BLaER1 treated with 17β-estradiol and CSF1 and Interleukin-3, amounts not matched to agents 10 nM and 100 nM (cell line): ENCODE data around the gene DNAH14.
A peak's percentile ranks its signal among the peaks of the same experiment; 100 is the strongest.
"Not testable (repeated sequence)": the region's sequence is repeated elsewhere in the genome, so short reads cannot be mapped to it uniquely, and the experiment has no call there.

Experiments
- H3K27ac ChIP-seq, 11 experiments: shearing (Covaris generic); formaldehyde crosslinking; 2 replicates each; pipeline ENCODE4 v1.8.1; 2022
- H3K27me3 ChIP-seq, 11 experiments: shearing (Covaris generic); formaldehyde crosslinking; 2 replicates each; pipeline ENCODE4 v1.8.1; 2022
- H3K36me3 ChIP-seq, 11 experiments: shearing (Covaris generic); formaldehyde crosslinking; 2 replicates each; pipeline ENCODE4 v1.8.1; 2022
- H3K4me1 ChIP-seq, 10 experiments: shearing (Covaris generic); formaldehyde crosslinking; 2 replicates each; pipeline ENCODE4 v1.8.1; 2022
- H3K4me2 ChIP-seq, 11 experiments: shearing (Covaris generic); formaldehyde crosslinking; 2 replicates each; pipeline ENCODE4 v1.8.1; 2022
- H3K4me3 ChIP-seq, 10 experiments: shearing (Covaris generic); formaldehyde crosslinking; 2 replicates each; pipeline ENCODE4 v1.8.1; 2022
- H3K9ac ChIP-seq, 11 experiments: shearing (Covaris generic); formaldehyde crosslinking; 2 replicates each; pipeline ENCODE4 v1.8.1; 2022
- H3K9me3 ChIP-seq, 11 experiments: shearing (Covaris generic); formaldehyde crosslinking; replicated peaks in 1 of 11; 2 replicates each; pipeline ENCODE4 v1.8.1; 2022
- H4K20me1 ChIP-seq, 11 experiments: shearing (Covaris generic); formaldehyde crosslinking; 2 replicates each; pipeline ENCODE4 v1.8.1; 2022
- Cebpa-rat ChIP-seq, 11 experiments: shearing (Covaris generic); IDR thresholded peaks; 2 replicates each; pipeline ENCODE4 v1.8.1; 2022

DNAH14 gene

DNA sequence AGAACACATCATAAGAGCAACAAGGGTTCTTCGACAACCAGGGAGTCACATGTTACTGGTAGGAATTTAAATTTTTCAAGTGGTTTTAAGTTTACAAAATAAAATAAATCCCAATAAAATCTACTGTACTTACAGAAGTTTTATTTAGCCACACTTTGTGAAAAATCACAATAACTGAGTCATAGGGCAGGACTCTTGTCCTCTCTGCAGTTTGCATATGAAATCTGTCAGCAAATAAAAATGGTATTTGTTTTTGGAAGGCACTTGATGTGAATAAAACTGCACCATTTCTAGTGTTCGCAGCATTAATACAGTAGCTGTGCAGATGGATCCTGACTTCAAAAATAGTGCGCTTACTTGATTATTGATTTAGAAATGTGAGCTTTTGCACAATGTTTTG is 348.0 kb downstream of the DNAH14 start:
- Histone ChIP-seq H3K4me3 (no peak overlapping the region), H3K4me2 (no peak overlapping the region), H3K27me3 (no peaks in the 10 kb centered on the region), H3K4me1 (peaks cover 0 to 3% (median 0%) of the 10 kb centered on the region in 10 experiments; a peak in 1 of 20 replicates), H4K20me1 (no peaks in the 10 kb centered on the region), H3K9me3 (peaks cover 15 to 28% (median 26%) of the 10 kb centered on the region in 11 experiments), H3K27ac (no peak overlapping the region), H3K9ac (no peak overlapping the region), H3K36me3 (no peaks in the 10 kb centered on the region)
- no peak for TF ChIP-seq Cebpa-rat (IDR thresholded peaks at IDR 0.05)

GRCh38 chr1:225280563-225280962 is 351.1 kb downstream of the DNAH14 start:
- Histone ChIP-seq H3K27ac (no peak overlapping the region), H3K4me2 (no peak overlapping the region), H3K9ac (no peak overlapping the region), H4K20me1 (no peaks in the 10 kb centered on the region), H3K4me1 (peaks cover 0 to 3% (median 0%) of the 10 kb centered on the region in 10 experiments; a peak in 1 of 20 replicates), H3K4me3 (no peak overlapping the region), H3K9me3 (peaks cover 15 to 28% (median 26%) of the 10 kb centered on the region in 11 experiments), H3K27me3 (no peaks in the 10 kb centered on the region), H3K36me3 (no peaks in the 10 kb centered on the region)
- no peak for TF ChIP-seq Cebpa-rat (IDR thresholded peaks at IDR 0.05)

GRCh38 chr1:225290244-225290643 is 360.8 kb downstream of the DNAH14 start:
- Histone ChIP-seq H3K27me3 (no peaks in the 10 kb centered on the region), H3K9ac (no peak overlapping the region), H3K36me3 (no peaks in the 10 kb centered on the region), H3K4me2 (no peak overlapping the region), H3K27ac (no peak overlapping the region), H3K4me1 (no peaks in the 10 kb centered on the region), H3K4me3 (no peak overlapping the region), H3K9me3 (peaks cover 25 to 33% (median 30%) of the 10 kb centered on the region in 11 experiments), H4K20me1 (no peaks in the 10 kb centered on the region)
- no peak for TF ChIP-seq Cebpa-rat (IDR thresholded peaks at IDR 0.05)

DNA sequence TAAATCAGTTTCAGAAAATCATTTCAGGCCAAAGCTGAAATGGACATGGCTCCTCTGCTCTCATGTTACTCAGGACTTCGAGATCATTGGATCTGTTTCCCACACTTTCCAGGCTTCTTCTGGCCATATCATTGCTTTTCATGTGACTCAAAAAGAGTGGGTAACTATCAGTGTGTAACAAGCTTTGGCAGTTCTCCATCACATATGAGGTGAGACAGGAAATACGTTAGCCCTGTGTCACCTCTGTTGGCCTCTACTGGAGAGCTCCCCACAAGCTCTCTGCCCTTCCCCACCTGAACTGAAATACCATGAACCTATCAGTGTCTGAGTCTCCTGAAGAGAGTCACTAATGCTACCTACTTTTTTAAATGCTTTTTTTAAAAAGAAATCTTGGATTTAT is 370.1 kb downstream of the DNAH14 start:
- TF ChIP-seq Cebpa-rat (IDR thresholded peaks at IDR 0.05): no peak
- Histone ChIP-seq H3K4me3 (no peak overlapping the region), H3K27me3 (no peaks in the 10 kb centered on the region), H3K9me3 (peaks cover 2 to 28% (median 22%) of the 10 kb centered on the region in 11 experiments; a peak in 19 of 22 replicates), H3K4me1 (no peaks in the 10 kb centered on the region), H3K9ac (no peak overlapping the region), H3K36me3 (no peaks in the 10 kb centered on the region), H4K20me1 (no peaks in the 10 kb centered on the region), H3K4me2 (no peak overlapping the region), H3K27ac (no peak overlapping the region)

- Histone ChIP-seq H4K20me1 (no peaks in the 10 kb centered on the region), H3K9ac (no peak overlapping the region)
- no peak for TF ChIP-seq Cebpa-rat (IDR thresholded peaks at IDR 0.05)
Measured at GRCh38 chr1:225300381-225300780, 370.9 kb downstream of the DNAH14 start.

DNA sequence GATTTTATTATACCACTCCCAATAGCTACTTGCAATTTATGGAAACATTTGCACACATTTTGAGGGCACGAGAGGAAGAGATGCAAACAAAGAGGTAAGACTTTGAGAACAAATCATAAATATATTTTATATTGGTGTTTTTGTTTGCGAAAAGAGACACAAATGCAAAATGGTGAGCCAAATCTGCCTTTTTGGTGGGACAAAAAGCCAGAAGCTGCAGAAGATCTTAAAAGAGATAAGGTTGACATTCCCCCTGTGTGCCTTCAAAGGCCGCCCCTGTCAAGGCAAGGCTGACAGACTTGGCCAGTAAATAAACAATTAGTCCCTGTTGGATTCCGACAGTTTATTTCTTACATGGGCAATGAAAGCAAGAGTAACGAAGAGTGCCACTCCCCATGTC is 375.5 kb downstream of the DNAH14 start:
- Histone ChIP-seq H3K4me2 (no peak overlapping the region), H3K9ac (no peak overlapping the region), H4K20me1 (no peaks in the 10 kb centered on the region), H3K4me3 (no peak overlapping the region), H3K4me1 (no peaks in the 10 kb centered on the region), H3K9me3 (no peaks in the 10 kb centered on the region), H3K36me3 (no peaks in the 10 kb centered on the region), H3K27me3 (no peaks in the 10 kb centered on the region), H3K27ac (no peak overlapping the region)
- no peak for TF ChIP-seq Cebpa-rat (IDR thresholded peaks at IDR 0.05)

More at GRCh38 chr1:225300381-225300780, 370.9 kb downstream of the DNAH14 start:
- H3K9me3 ChIP-seq: peaks cover 0 to 25% (median 17%) of the 10 kb centered on the region in 11 experiments; a peak in 15 of 22 replicates
- no peak overlapping the region for H3K27ac ChIP-seq
- no peaks in the 10 kb centered on the region for H3K4me1 ChIP-seq
- H3K27me3 ChIP-seq: no peaks in the 10 kb centered on the region
- no peaks in the 10 kb centered on the region for H3K36me3 ChIP-seq
- no peak overlapping the region for H3K4me3 ChIP-seq
- H3K4me2 ChIP-seq: no peak overlapping the region

GRCh38 chr1:225310544-225310943 is 381.1 kb downstream of the DNAH14 start:
- not testable (repeated sequence) for H3K27ac ChIP-seq, H3K27me3 ChIP-seq, H3K4me2 ChIP-seq, H3K9ac ChIP-seq, H3K4me3 ChIP-seq, H3K4me1 ChIP-seq, H3K36me3 ChIP-seq, H4K20me1 ChIP-seq
- peaks cover 0 to 14% (median 3%) of the 10 kb centered on the region in 11 experiments; a peak in 9 of 22 replicates for H3K9me3 ChIP-seq

DNA sequence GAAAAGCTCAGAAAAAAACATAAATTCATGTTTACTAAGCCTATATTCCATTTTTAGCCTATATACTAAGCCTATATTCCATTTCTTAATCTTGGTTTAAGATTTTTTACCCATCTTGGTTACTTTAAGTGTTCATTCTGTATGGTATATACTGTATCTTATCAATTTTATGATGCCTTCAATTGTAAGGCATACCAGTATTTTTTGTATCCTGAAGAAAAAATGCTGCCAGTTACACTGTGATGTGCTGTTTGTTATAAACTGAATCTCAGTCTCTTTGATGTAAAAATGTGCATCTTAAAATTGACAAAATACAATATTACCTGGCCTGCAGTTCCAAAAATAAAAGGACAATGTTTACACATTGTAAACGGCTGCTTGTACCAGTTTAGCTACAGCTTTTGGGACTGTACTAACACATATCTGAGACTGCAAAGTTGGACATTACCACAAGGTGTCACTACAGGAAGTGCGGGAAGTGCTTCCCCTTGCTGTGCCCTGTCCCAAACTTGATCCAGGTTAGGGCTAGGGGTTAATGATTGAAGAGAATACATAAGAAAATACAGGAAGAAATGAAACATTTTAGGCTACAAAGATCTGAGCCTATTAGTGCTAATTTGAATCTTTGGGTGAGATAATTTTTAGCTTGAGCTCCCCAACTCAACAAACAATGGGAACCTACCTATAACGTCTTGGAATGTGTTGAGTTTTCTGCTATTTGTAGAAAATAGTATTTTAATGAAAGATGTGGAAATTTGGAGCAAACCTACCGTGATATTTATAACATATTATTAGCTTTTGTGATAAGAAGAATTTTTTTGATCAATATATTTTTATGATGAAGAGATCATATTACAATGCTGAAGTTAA is 389.5 kb downstream of the DNAH14 start:
- Histone ChIP-seq H3K36me3 (no peaks in the 10 kb centered on the region; a peak in 1 of 22 replicates), H3K27ac (no peak overlapping the region), H3K9ac (no peak overlapping the region), H3K4me1 (peaks cover 0 to 25% (median 6%) of the 10 kb centered on the region in 10 experiments; a peak in 9 of 20 replicates), H3K27me3 (no peaks in the 10 kb centered on the region), H3K9me3 (peaks cover 0 to 12% (median 3%) of the 10 kb centered on the region in 11 experiments; a peak in 8 of 22 replicates), H3K4me3 (no peak overlapping the region), H3K4me2 (no peak overlapping the region), H4K20me1 (no peaks in the 10 kb centered on the region)
- no peak for TF ChIP-seq Cebpa-rat (IDR thresholded peaks at IDR 0.05)

DNA sequence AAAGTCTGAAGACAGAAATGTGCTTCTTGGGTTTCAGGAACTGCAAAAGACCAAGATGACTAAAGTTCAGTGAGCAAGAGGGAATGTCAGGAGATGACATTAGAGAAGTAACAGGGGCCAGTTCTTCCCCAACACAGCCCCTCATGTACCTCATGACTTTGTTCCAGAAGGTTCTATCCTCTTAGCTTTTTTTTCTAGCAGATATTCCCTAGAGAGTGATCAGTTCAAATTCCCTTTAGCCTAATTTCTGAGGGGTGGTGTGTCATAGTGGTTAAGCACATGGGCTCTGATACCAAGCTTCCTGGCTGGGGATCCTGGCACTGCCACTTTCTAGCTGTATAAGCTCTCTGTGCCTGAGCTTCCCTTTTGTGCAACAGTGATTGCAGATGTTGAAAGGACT is 390.4 kb downstream of the DNAH14 start:
- Histone ChIP-seq H3K4me1 (peaks cover 0 to 25% (median 6%) of the 10 kb centered on the region in 10 experiments; a peak in 9 of 20 replicates), H3K9me3 (peaks cover 0 to 4% (median 0%) of the 10 kb centered on the region in 11 experiments; a peak in 3 of 22 replicates), H3K9ac (no peak overlapping the region), H3K27me3 (no peaks in the 10 kb centered on the region), H3K27ac (no peak overlapping the region), H3K4me3 (no peak overlapping the region), H3K4me2 (peak overlapping the region in 5 of 11 experiments; percentile 2 to 56 (median 22); a peak in 7 of 22 replicates), H3K36me3 (no peaks in the 10 kb centered on the region), H4K20me1 (no peaks in the 10 kb centered on the region)
- TF ChIP-seq Cebpa-rat (IDR thresholded peaks at IDR 0.05): no peak
